ENCODE results near the gene CTU2.

The CTU2 gene

GRCh38 chr16:88672776-88673175, 33.5 kb upstream of the CTU2 start:
- no peak for DNase-seq (ENCODE audit: extremely low spot score)
- ChIA-PET CTCF (interaction anchor here (1.3 to 1.9 kb wide), 3 partner anchors 9 to 31 kb away, joined by 5 to 9 read pairs (median 6); partner anchors contain the start of gene MVD), POLR2A (no interaction called here)

GRCh38 chr16:88673716-88674379, 32.5 kb upstream of the CTU2 start:
- peak; percentile 75 for DNase-seq (ENCODE audit: extremely low spot score)
- TF ChIP-seq CTCF (IDR thresholded peaks at IDR 0.05; ENCODE audit: control extremely low read depth, extremely low read depth, low read depth, missing control alignments), result no peak
- ChIA-PET POLR2A (interaction anchor here (0.6 to 0.9 kb wide), 2 partner anchors 20 to 37 kb away, joined by 3 to 4 read pairs; no protein-coding TSS in a partner anchor), CTCF (interaction anchor here (1.0 to 1.4 kb wide), 5 partner anchors 9 to 493 kb away, joined by 3 to 4 read pairs (median 3); no protein-coding TSS in a partner anchor)

More at GRCh38 chr16:88672776-88673175, 33.5 kb upstream of the CTU2 start:
- no peak for TF ChIP-seq CTCF (IDR thresholded peaks at IDR 0.05; ENCODE audit: control extremely low read depth, extremely low read depth, low read depth, missing control alignments)

DNA sequence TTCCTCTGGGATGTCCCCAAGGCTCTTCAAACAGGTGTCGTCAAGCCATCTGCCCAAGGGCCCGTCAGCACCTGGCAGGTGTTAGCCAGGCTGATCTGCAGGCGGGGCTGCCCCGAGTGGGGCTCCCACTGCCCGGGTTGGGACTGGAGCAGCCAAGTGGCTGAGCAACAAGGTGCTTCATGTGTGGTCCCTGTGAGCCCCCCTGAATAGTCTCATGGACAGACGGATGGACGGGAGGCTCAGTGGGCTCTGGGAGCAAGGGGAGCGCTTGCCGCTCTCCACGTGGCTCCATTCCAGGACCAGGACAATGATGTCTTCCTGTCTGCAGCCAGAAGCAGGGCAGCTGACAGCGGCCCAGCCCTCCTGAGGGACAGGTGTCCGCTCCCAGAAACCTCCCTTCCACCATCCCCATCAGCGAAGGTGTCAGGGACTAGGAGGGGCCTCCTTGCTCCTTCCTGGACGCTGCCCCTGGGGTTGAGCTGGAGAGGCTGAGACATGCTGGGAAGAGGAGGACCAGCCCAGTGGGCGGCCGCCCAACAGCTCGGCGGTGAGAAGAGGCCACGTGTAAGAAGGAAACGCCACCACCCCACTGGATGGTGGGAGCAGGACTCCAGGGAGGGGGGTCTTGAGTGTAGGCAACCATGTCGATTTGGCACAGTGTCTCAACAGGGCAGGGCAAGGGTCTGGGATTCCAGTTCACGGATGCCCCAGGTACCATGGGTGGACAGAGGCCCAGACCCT, 29.6 kb upstream of the CTU2 start:
- ChIA-PET CTCF (interaction anchor here (1.0 kb wide), 1 partner anchor 61 kb away, joined by 3 read pairs; no protein-coding TSS in a partner anchor), POLR2A (no interaction called here)
- DNase-seq (ENCODE audit: extremely low spot score), result no peak
- no peak for TF ChIP-seq CTCF (IDR thresholded peaks at IDR 0.05; ENCODE audit: control extremely low read depth, extremely low read depth, low read depth, missing control alignments)

GRCh38 chr16:88677721-88678120, 28.6 kb upstream of the CTU2 start:
- no peak for DNase-seq (ENCODE audit: extremely low spot score)
- ChIA-PET CTCF (interaction anchor here (1.0 kb wide), 1 partner anchor 60 kb away, joined by 3 read pairs; no protein-coding TSS in a partner anchor), POLR2A (no interaction called here)
- TF ChIP-seq CTCF (IDR thresholded peaks at IDR 0.05; ENCODE audit: control extremely low read depth, extremely low read depth, low read depth, missing control alignments), result no peak

DNA sequence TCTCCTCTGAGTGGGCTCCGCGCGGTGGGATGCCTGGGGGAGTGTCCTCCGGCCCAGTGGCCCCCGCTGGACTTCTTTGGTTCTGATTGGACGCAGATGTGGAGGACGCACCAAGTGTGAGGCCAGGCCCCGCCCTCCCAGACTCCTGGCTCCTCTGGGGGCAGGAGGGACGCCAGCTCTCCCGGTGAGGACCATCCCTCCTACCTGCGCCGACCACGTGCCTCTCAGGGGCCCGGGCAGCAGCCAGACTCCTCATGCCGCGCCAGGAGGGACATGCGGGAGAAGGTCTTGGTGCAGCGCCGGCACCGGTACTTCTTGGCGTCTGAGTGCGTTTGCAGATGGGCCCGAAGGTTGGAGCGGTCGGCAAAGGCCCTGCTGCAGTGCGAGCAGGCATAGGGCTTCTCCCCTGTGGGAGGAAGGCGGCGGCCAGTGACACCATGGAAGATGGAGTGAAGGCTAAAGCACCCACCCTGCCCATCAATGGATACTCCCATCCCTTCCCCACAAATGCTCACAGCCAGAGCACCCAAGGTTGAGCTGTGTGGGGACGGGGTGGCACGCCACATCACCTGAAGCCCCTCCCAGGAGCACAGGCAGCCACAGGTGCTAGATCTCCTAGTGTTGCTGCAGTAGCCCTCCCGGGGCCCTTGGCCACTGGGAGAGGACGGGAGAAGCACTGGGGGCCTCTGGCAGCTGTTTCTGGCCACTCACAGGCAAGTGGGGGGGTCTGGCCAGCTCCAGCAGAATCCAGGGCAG, 27.9 kb upstream of the CTU2 start:
- no peak for TF ChIP-seq CTCF (IDR thresholded peaks at IDR 0.05; ENCODE audit: control extremely low read depth, extremely low read depth, low read depth, missing control alignments)
- CTCF ChIA-PET, result no interaction called here
- no peak for DNase-seq (ENCODE audit: extremely low spot score)
- POLR2A ChIA-PET, result no interaction called here

DNA sequence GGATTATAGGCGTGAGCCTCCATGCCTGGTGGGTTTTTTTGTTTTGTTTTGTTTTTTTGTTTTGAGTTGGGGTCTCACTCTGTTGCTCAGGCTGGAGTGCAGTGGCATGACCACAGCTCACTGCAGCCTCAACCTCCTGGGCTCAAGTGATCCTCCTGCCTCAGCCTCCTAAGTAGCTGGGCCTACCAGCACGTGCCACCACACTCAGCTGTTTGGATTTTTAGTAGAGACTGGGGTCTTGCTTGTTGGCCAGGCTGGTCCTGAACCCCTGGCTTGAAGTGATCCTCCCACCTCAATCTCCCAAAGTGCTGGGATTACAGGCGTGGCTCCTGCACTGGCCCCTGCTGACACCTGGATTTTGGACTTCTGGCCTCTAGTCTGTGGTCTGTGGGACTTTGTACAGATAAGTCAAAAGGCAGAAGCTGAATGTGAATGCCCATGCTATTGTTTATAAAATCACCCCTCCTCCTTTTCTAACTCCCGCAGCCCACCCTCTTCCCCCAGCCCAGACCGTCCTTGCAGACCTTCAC, 25.7 kb upstream of the CTU2 start:
- ChIA-PET POLR2A (no interaction called here), CTCF (interaction anchor here (0.9 to 1.8 kb wide), 6 partner anchors 15 to 57 kb away, joined by 3 to 5 read pairs (median 4); partner anchors contain the start of gene MVD)
- TF ChIP-seq CTCF (IDR thresholded peaks at IDR 0.05; ENCODE audit: control extremely low read depth, extremely low read depth, low read depth, missing control alignments), result no peak
- DNase-seq (ENCODE audit: extremely low spot score), result no peak

Measured in GM10248 (cell line).